Fibroblast of the aortic adventitia (primary cell): Measurements from ENCODE around the gene PVR. TPM values are rescaled to one million over a fixed set of nuclear protein-coding genes. Genes with fewer than 3 reads are reported as not detected.
"Not testable (repeated sequence)": the region's sequence is repeated elsewhere in the genome, so short reads cannot be mapped to it uniquely, and the experiment has no call there.

ENCODE experiments used
- DNase-seq: peaks from one replicate; pipeline ENCODE4 v3.0.0-alpha.2; 2010; ENCODE audit warnings: low read depth
- H3K4me3 ChIP-seq: 2 replicates; pipeline ENCODE4 v1.5.1; 2011; ENCODE audit warnings: low read depth, mild to moderate bottlenecking, control low read depth, low read length, moderate library complexity
- CTCF ChIP-seq: IDR thresholded peaks from 2 replicates; pipeline ENCODE4 v1.5.1; 2011; ENCODE audit warnings: mild to moderate bottlenecking, low read length, control low read depth, inconsistent platforms; ENCODE audit not compliant: insufficient read depth
- total RNA-seq: library from RNA; depleted of rRNA; stranded (reverse); fragments of >200 nt; gene quantifications from 2 replicates; pipeline ENCODE4 v1.2.3, GENCODE V29; 2012; ENCODE audit warnings: low replicate concordance

Gene PVR
- total RNA-seq, 1 donor: 31.5 TPM

- TF ChIP-seq CTCF: no peak
- no peak for DNase-seq
- H3K4me3 ChIP-seq: no peak overlapping the region
These were observed 59.8 kb downstream of the PVR start for GRCh38 chr19:44703336-44704078.

- DNase-seq: no peak
These were observed 61.3 kb downstream of the PVR start for GRCh38 chr19:44704982-44705381.

GRCh38 chr19:44705502-44706010 lies 61.8 kb downstream of the PVR start:
- DNase-seq: no peak

More at GRCh38 chr19:44704982-44705381, 61.3 kb downstream of the PVR start:
- TF ChIP-seq CTCF: no peak
- no peak overlapping the region for H3K4me3 ChIP-seq

GRCh38 chr19:44706506-44707236 lies 63.0 kb downstream of the PVR start:
- no peak for DNase-seq
- no peak overlapping the region for H3K4me3 ChIP-seq
- TF ChIP-seq CTCF: no peak

More at GRCh38 chr19:44705502-44706010, 61.8 kb downstream of the PVR start:
- TF ChIP-seq CTCF: no peak
- no peak overlapping the region for H3K4me3 ChIP-seq

- DNase-seq: no peak
- no peak for TF ChIP-seq CTCF
These were observed 64.1 kb downstream of the PVR start for GRCh38 chr19:44707794-44708193.

GRCh38 chr19:44708940-44709339 lies 65.2 kb downstream of the PVR start:
- H3K4me3 ChIP-seq: no peak overlapping the region
- no peak for TF ChIP-seq CTCF
- DNase-seq: no peak

More at GRCh38 chr19:44707794-44708193, 64.1 kb downstream of the PVR start:
- no peak overlapping the region for H3K4me3 ChIP-seq

GRCh38 chr19:44709434-44710266 lies 65.9 kb downstream of the PVR start:
- not testable (repeated sequence) for DNase-seq, H3K4me3 ChIP-seq
